HCT116 (cell line): ENCODE results near the gene ANKRD13C. TPM values are rescaled to one million over a fixed set of nuclear protein-coding genes. Genes with fewer than 3 reads are reported as not detected.

ENCODE experiments used
- ATAC-seq: fragments of 200-7000 bp; cut with Tn5 transposase; 2 replicates; pipeline ENCODE4 v1.9.1; 2020; ENCODE audit warnings: mild to moderate bottlenecking, moderate library complexity
- BruUV-seq: library from RNA; stranded (reverse); fragments of 400-500 nt; replicated peaks from 2 replicates; lab custom pipeline; 2021; lab: Mats Ljungman, UMichigan
- CTCF ChIA-PET: fragments of 300-600 bp; sonication (Branson Sonifier 250); formaldehyde crosslinking; loops from one replicate; lab custom pipeline; 2021; ENCODE audit warnings: antibody characterized with exemption; lab: Charles Lee
- POLR2A ChIA-PET: fragments of 300-600, 350-600 bp; sonication (Branson Sonifier 250); formaldehyde crosslinking; loops from one replicate; lab custom pipeline; 2021; ENCODE audit warnings: antibody characterized with exemption; lab: Charles Lee
- RAD21 ChIA-PET, 2 experiments: fragments of 300-600 bp; sonication (Branson Sonifier 250); formaldehyde crosslinking; loops; one replicate each; lab custom pipeline; 2023; ENCODE audit warnings: low total read pairs in 2 of 2; ENCODE audit not compliant: uncharacterized antibody in 2 of 2, unreplicated experiment in 2 of 2, low non-redundant PET in 1 of 2; lab: Charles Lee
- DNase-seq: peaks from one replicate; pipeline ENCODE4 v3.0.0-alpha.2; 2010; ENCODE audit warnings: low read depth, low spot score
- H2AFZ ChIP-seq: fragments of 200-600 bp; shearing (Covaris generic), sonication (generic); 2 replicates; pipeline ENCODE4 v1.6.1; 2017; ENCODE audit warnings: low read depth, mixed run types, mixed read lengths, antibody characterized with exemption, low read length; ENCODE audit not compliant: poor library complexity, severe bottlenecking
- H3K27ac ChIP-seq: 2 replicates; pipeline ENCODE4 v1.5.1; 2012; ENCODE audit warnings: low read depth, low read length
- H3K27me3 ChIP-seq: fragments of 200-600 bp; sonication (generic); 2 replicates; pipeline ENCODE4 v1.6.1; 2016; ENCODE audit warnings: mixed run types, low read length, mixed read lengths; ENCODE audit not compliant: insufficient read depth
- H3K36me3 ChIP-seq, 2 experiments: fragments of 200-500 bp in 1 of 2; fragments of 200-600 bp in 1 of 2; sonication (Bioruptor generic) in 1 of 2; sonication (generic) in 1 of 2; 2 replicates each; pipeline versions ENCODE4 v1.5.1 to v1.6.1; 2014 to 2016; ENCODE audit warnings: low read length in 2 of 2, inconsistent platforms in 1 of 2, mixed read lengths in 1 of 2, mixed run types in 1 of 2; ENCODE audit not compliant: insufficient read depth in 2 of 2, control insufficient read depth in 1 of 2
- H3K4me1 ChIP-seq, 2 experiments: fragments of 200-600 bp in 1 of 2; sonication (generic) in 1 of 2; 2 replicates each; pipeline versions ENCODE4 v1.5.1 to v1.6.1; 2012 to 2017; ENCODE audit warnings: low read length in 2 of 2, inconsistent platforms in 1 of 2, mild to moderate bottlenecking in 1 of 2, mixed read lengths in 1 of 2, mixed run types in 1 of 2, moderate library complexity in 1 of 2; ENCODE audit not compliant: insufficient read depth in 2 of 2, control insufficient read depth in 1 of 2
- H3K4me2 ChIP-seq: fragments of 200-600 bp; sonication (generic); 2 replicates; pipeline ENCODE4 v1.6.1; 2017; ENCODE audit warnings: mixed run types, low read length, mixed read lengths
- H3K4me3 ChIP-seq, 2 experiments: fragments of 200-600 bp in 1 of 2; sonication (generic) in 1 of 2; replicated peaks in 1 of 2; 2 replicates each; pipeline ENCODE4 v1.5.1; 2011 to 2016; ENCODE audit warnings: low read length in 2 of 2, control low read depth in 1 of 2, low read depth in 1 of 2, mild to moderate bottlenecking in 1 of 2, mixed read lengths in 1 of 2, mixed run types in 1 of 2
- H3K79me2 ChIP-seq: fragments of 200-600 bp; sonication (generic); 2 replicates; pipeline ENCODE4 v1.6.1; 2017; ENCODE audit warnings: mild to moderate bottlenecking, mixed run types, low read length, moderate library complexity, mixed read lengths; ENCODE audit not compliant: insufficient read depth
- H3K9ac ChIP-seq: fragments of 200-600 bp; sonication (generic); 2 replicates; pipeline ENCODE4 v1.6.1; 2016; ENCODE audit warnings: low read length, mixed read lengths
- H3K9me2 ChIP-seq: fragments of 200-600 bp; sonication (generic), shearing (Covaris generic); 2 replicates; pipeline ENCODE4 v1.6.1; 2017; ENCODE audit warnings: mixed run types, mild to moderate bottlenecking, moderate library complexity; ENCODE audit not compliant: insufficient read depth
- H3K9me3 ChIP-seq, 2 experiments: fragments of 200-500 bp in 1 of 2; fragments of 200-600 bp in 1 of 2; sonication (Bioruptor generic) in 1 of 2; sonication (generic) in 1 of 2; 2 replicates each; pipeline ENCODE4 v1.6.1; 2014 to 2017; ENCODE audit warnings: low read length in 2 of 2, mixed read lengths in 2 of 2, inconsistent platforms in 1 of 2, low read depth in 1 of 2, mild to moderate bottlenecking in 1 of 2, mixed run types in 1 of 2, moderate library complexity in 1 of 2; ENCODE audit not compliant: control insufficient read depth in 1 of 2, insufficient read depth in 1 of 2
- H4K20me1 ChIP-seq: fragments of 200-600 bp; sonication (generic), shearing (Covaris generic); 2 replicates; pipeline ENCODE4 v1.6.1; 2017; ENCODE audit warnings: mixed run types, mild to moderate bottlenecking, moderate library complexity; ENCODE audit not compliant: insufficient read depth
- CEBPB ChIP-seq: IDR thresholded peaks from 2 replicates; pipeline ENCODE4 v1.6.1; 2012; ENCODE audit warnings: low read depth
- ELF1 ChIP-seq: IDR thresholded peaks from 2 replicates; pipeline ENCODE4 v1.6.1; 2012; ENCODE audit warnings: low read depth, borderline replicate concordance
- EZH2phosphoT487 ChIP-seq: fragments of 200-600 bp; IDR thresholded peaks from 2 replicates; pipeline ENCODE4 v1.6.1; 2018; ENCODE audit warnings: antibody characterized with exemption, borderline replicate concordance
- JUND ChIP-seq: IDR thresholded peaks from 2 replicates; pipeline ENCODE4 v1.6.1; 2012
- SP1 ChIP-seq: IDR thresholded peaks from 2 replicates; pipeline ENCODE4 v1.6.1; 2012; ENCODE audit warnings: low read depth
- SRF ChIP-seq: IDR thresholded peaks from 2 replicates; pipeline ENCODE4 v1.6.1; 2012; ENCODE audit warnings: low read depth
- YY1 ChIP-seq: IDR thresholded peaks from 2 replicates; pipeline ENCODE4 v1.6.1; 2011; ENCODE audit warnings: low read length, low read depth, moderate library complexity, mild to moderate bottlenecking; ENCODE audit not compliant: insufficient replicate concordance; ENCODE audit errors: extremely low read depth
- intact Hi-C: fragments of 100-400 bp; cut with micrococcal nuclease; formaldehyde crosslinking; loops from 2 replicates; pipeline ENCODE4 v1.10.0; 2022
- total RNA-seq: library from RNA; stranded (reverse); gene quantifications from one replicate; pipeline ENCODE4 v1.2.1, GENCODE V29; 2021; ENCODE audit not compliant: unreplicated experiment

ANKRD13C gene
- total RNA-seq, 1 experiment from 2014 or later, result 21.1 TPM

DNA sequence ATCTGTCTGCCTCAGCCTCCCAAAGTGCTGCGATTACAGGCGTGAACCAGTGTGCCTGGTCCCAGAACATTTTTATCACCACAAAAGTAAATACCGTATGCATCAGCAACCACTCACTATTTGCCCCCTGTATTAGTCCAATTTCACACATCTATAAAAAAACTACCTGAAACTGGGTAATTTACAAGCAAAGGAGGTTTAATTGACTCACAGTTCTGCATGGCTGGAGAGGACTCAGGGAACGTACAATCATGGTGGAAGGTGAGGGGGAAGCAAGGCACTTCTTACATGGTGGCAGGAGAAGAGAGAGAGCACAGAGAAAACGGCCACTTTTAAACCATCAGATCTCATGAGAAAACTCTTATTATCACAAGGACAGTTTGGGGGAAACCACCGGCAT is 31.0 kb upstream of the ANKRD13C start:
- Histone ChIP-seq H3K4me1 (no peaks in the 10 kb centered on the region), H3K36me3 (no peaks in the 10 kb centered on the region), H3K27me3 (no peaks in the 10 kb centered on the region), H3K9ac (no peak overlapping the region), H3K79me2 (no peaks in the 10 kb centered on the region), H4K20me1 (no peaks in the 10 kb centered on the region), H3K4me3 (no peak overlapping the region), H3K4me2 (no peak overlapping the region), H3K27ac (no peak overlapping the region), H2AFZ (no peak overlapping the region), H3K9me2 (no peaks in the 10 kb centered on the region), H3K9me3 (no peaks in the 10 kb centered on the region)
- POLR2A ChIA-PET, result no interaction called here
- CTCF ChIA-PET, result no interaction called here
- TF ChIP-seq YY1, result no peak
- TF ChIP-seq SP1, result no peak
- TF ChIP-seq EZH2phosphoT487, result no peak
- no peak for TF ChIP-seq SRF
- intact Hi-C loops, result no loop called here
- RAD21 ChIA-PET, result no interaction called here
- ATAC-seq, result no peak
- no TSS peak for BruUV-seq
- no peak for DNase-seq

DNA sequence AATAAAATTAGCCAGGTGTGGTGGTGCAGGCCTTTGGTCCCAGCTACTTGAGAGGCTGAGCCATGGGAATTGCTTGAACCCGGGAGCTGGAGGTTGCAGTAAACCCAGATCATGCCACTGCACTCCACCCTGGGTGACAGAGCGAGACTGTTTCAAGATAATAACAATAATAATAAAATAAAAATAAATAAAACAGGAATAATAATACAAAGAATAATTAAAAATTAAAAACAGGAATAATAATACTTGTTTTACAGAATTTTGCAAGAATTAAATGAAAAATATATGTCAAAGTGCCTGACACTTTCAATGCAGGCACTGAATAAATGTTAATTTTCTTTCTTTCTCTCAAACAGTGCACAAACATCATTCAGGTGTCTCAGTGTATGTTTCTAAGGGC is 30.0 kb upstream of the ANKRD13C start:
- ChIA-PET RAD21 (no interaction called here), POLR2A (interaction anchor here (1.4 to 1.9 kb wide), 2 partner anchors 26 to 30 kb away, joined by 3 to 7 read pairs; partner anchors contain the start of genes ANKRD13C and CTH)
- no peaks in the 10 kb centered on the region for H3K36me3 ChIP-seq
- no peak overlapping the region for H3K9ac ChIP-seq
- H3K27me3 ChIP-seq, result no peaks in the 10 kb centered on the region
- H3K79me2 ChIP-seq, result no peaks in the 10 kb centered on the region
- H3K9me2 ChIP-seq, result no peaks in the 10 kb centered on the region
- BruUV-seq, result no TSS peak
- no peak overlapping the region for H3K4me2 ChIP-seq
- H3K4me3 ChIP-seq, result no peak overlapping the region
- H3K4me1 ChIP-seq, result no peaks in the 10 kb centered on the region
- H3K9me3 ChIP-seq, result no peaks in the 10 kb centered on the region
- H4K20me1 ChIP-seq, result no peaks in the 10 kb centered on the region
- DNase-seq, result no peak
- no peak overlapping the region for H2AFZ ChIP-seq
- ATAC-seq, result no peak
- TF ChIP-seq ELF1, result no peak
- TF ChIP-seq CEBPB, result no peak
- TF ChIP-seq JUND, result no peak
- TF ChIP-seq, all 23 proteins: peak for 0
- intact Hi-C loops, result no loop called here
- CTCF ChIA-PET, result no interaction called here
- H3K27ac ChIP-seq, result no peak overlapping the region
